Measurements from ENCODE around the gene RNF182. TPM values are rescaled to one million over a fixed set of nuclear protein-coding genes. Genes with fewer than 3 reads are reported as not detected.

Gene RNF182
- total and polyA plus RNA-seq, 9 of the 15 experiments (the other 6 are each of a cell fraction or from before 2014, with no cell fraction given) = 12.8 to 22.8 (median 17.5) TPM

GRCh38 chr6:13979284-13980171 is 54.8 kb downstream of the RNF182 start (continued):
- TF ChIP-seq ZNF592 (IDR thresholded peaks at IDR 0.05) (peak; percentile 83), NCOA6 (IDR thresholded peaks at IDR 0.05) (0 out of 2 replicates have a peak, but pooled peaks have one; percentile 38), DPF2 (IDR thresholded peaks at IDR 0.05) (peak; percentile 93), NR3C1 (CRISPR knock-in tag; IDR thresholded peaks at IDR 0.05) (no peak), GABPA (tag; conservative IDR thresholded peaks at IDR 0.05; ENCODE audit: low read depth) (0 out of 2 replicates have a peak, but pooled peaks have one; percentile 1), CBFA2T2 (conservative IDR thresholded peaks at IDR 0.05) (peak; percentile 79), ZNF79 (CRISPR knock-in tag; IDR thresholded peaks at IDR 0.05; ENCODE audit: low read depth) (no peak), ADNP (tag; IDR thresholded peaks at IDR 0.05) (peak; percentile 76), THRA (IDR thresholded peaks at IDR 0.05) (0 out of 2 replicates have a peak, but pooled peaks have one; percentile 7), MBD1 (CRISPR knock-in tag; IDR thresholded peaks at IDR 0.05) (0 out of 2 replicates have a peak, but pooled peaks have one; percentile 11), LEF1 (IDR thresholded peaks at IDR 0.05) (peak; percentile 83), FOSL1 (tag; conservative IDR thresholded peaks at IDR 0.05) (peak; percentile 55), SMARCA4 (IDR thresholded peaks at IDR 0.05) (peak; percentile 92), TFAP4 (CRISPR knock-in tag; IDR thresholded peaks at IDR 0.05; ENCODE audit: borderline replicate concordance) (no peak), ZNF277 (CRISPR knock-in tag; IDR thresholded peaks at IDR 0.05; ENCODE audit: borderline replicate concordance) (no peak), CEBPG (CRISPR knock-in tag; IDR thresholded peaks at IDR 0.05) (peak; percentile 61; the same call in 1 of the 2 replicates), CEBPG (tag; conservative IDR thresholded peaks at IDR 0.05 in 1 of 2, IDR thresholded peaks at IDR 0.05 in 1 of 2) (peak; percentile 89 to 95)
